ENCODE data around the gene GAS7. TPM values are rescaled to one million over a fixed set of nuclear protein-coding genes. Genes with fewer than 3 reads are reported as not detected.

Gene GAS7
- total RNA-seq, 5 donors from 2014 or later (not counting 1 experiment from before 2014, with no cell fraction given): 0.93 to 10.5 (median 3.8) TPM

Other genes starting within 250 kb of the GAS7 start
- gene MYH13, start 174.4 kb upstream of the GAS7 start, total RNA-seq: not detected
- not detected for gene MYH8, start 223.3 kb upstream of the GAS7 start, total RNA-seq